K562 (cell line): ENCODE results near the gene HK1. TPM values are rescaled to one million over a fixed set of nuclear protein-coding genes. Genes with fewer than 3 reads are reported as not detected.
A peak's percentile ranks its signal among the peaks of the same experiment; 100 is the strongest.

Experiments
- ATAC-seq: fragments of 200-7000 bp; cut with Tn5 transposase; 3 replicates; pipeline ENCODE4 v1.9.1; 2020; ENCODE audit warnings: moderate library complexity
- BruUV-seq: library from RNA; stranded (reverse); fragments of 400-500 nt; replicated peaks from 2 replicates; lab custom pipeline; 2021; lab: Mats Ljungman, UMichigan
- CTCF ChIA-PET: fragments of 300-600 bp; formaldehyde crosslinking; extraction: SDS; loops from one replicate; lab custom pipeline; 2021; ENCODE audit warnings: low intra/inter-chr PET ratio; lab: Yijun Ruan, JAX
- POLR2A ChIA-PET: fragments of 300-600, 350-650 bp; sonication (Branson Sonifier 250); formaldehyde crosslinking; extraction: SDS; loops from one replicate; lab custom pipeline; 2021; ENCODE audit warnings: antibody characterized with exemption, inconsistent platforms; lab: Yijun Ruan, JAX
- DNase-seq, 4 experiments: peaks; one replicate each; pipeline versions ENCODE4 v3.0.0 to v3.0.0-alpha.2; 2011 to 2018; ENCODE audit warnings: low spot score in 3 of 4, mixed read lengths in 3 of 4; ENCODE audit errors: extremely low read depth in 1 of 4
- FAIRE-seq: peaks from 2 replicates; lab custom pipeline; 2011; peaks lifted over from hg19 to GRCh38; lab: Jason Lieb, UNC
- H2AFZ ChIP-seq: 2 replicates; pipeline ENCODE4 v1.6.0; 2011; ENCODE audit warnings: low read depth, low read length, control low read depth, inconsistent platforms
- H3K27ac ChIP-seq: fragments of 200-600 bp; 3 replicates; pipeline ENCODE4 v1.8.0; 2011; ENCODE audit warnings: low read depth, mild to moderate bottlenecking, control low read depth, inconsistent platforms, low read length, moderate library complexity, mixed read lengths; ENCODE audit errors: extremely low read depth
- H3K27me3 ChIP-seq, 2 experiments: fragments of 300-600 bp in 1 of 2; 2 replicates in 1 of 2; 3 replicates in 1 of 2; pipeline versions ENCODE4 v1.6.0 to v1.8.0; 2011; ENCODE audit warnings: inconsistent platforms in 2 of 2, low read length in 2 of 2, mild to moderate bottlenecking in 1 of 2, mixed read lengths in 1 of 2, moderate library complexity in 1 of 2; ENCODE audit not compliant: control insufficient read depth in 2 of 2, insufficient read depth in 2 of 2
- H3K36me3 ChIP-seq: fragments of 300-600 bp; 3 replicates; pipeline ENCODE4 v1.8.0; 2011; ENCODE audit warnings: mild to moderate bottlenecking, low read length, inconsistent platforms; ENCODE audit not compliant: control insufficient read depth, insufficient read depth
- H3K4me1 ChIP-seq, 2 experiments: fragments of 200-600 bp in 1 of 2; replicated peaks in 1 of 2; 2 replicates in 1 of 2; 3 replicates in 1 of 2; pipeline versions ENCODE4 v1.5.1 to v1.8.0; 2011; ENCODE audit warnings: inconsistent platforms in 2 of 2, low read length in 2 of 2, mild to moderate bottlenecking in 1 of 2, mixed read lengths in 1 of 2, moderate library complexity in 1 of 2; ENCODE audit not compliant: control insufficient read depth in 2 of 2, insufficient read depth in 2 of 2
- H3K4me2 ChIP-seq: 2 replicates; pipeline ENCODE4 v1.6.1; 2011; ENCODE audit warnings: low read length, control low read depth, inconsistent platforms, mixed read lengths; ENCODE audit not compliant: insufficient read depth
- H3K4me3 ChIP-seq: fragments of 200-600 bp; sonication (generic), shearing (Covaris generic); 2 replicates; pipeline ENCODE4 v1.5.1; 2016; ENCODE audit warnings: control low read depth, inconsistent platforms
- H3K79me2 ChIP-seq: fragments of 200-600 bp; 3 replicates; pipeline ENCODE4 v1.8.0; 2011; ENCODE audit warnings: low read length, inconsistent platforms; ENCODE audit not compliant: control insufficient read depth, insufficient read depth
- H3K9ac ChIP-seq, 2 experiments: 2 replicates each; pipeline versions ENCODE4 v1.6.0 to v1.6.1; 2011; ENCODE audit warnings: low read depth in 2 of 2, low read length in 2 of 2, control low read depth in 1 of 2, inconsistent platforms in 1 of 2, mild to moderate bottlenecking in 1 of 2, mixed read lengths in 1 of 2; ENCODE audit not compliant: insufficient read depth in 1 of 2
- H3K9me1 ChIP-seq: one replicate; pipeline ENCODE4 v1.6.0; 2011; ENCODE audit warnings: inconsistent platforms, mild to moderate bottlenecking, low read length, moderate library complexity; ENCODE audit not compliant: control insufficient read depth, insufficient read depth
- H3K9me3 ChIP-seq: replicated peaks from 2 replicates; pipeline ENCODE4 v1.5.1; 2011; ENCODE audit warnings: low read depth, low read length, inconsistent platforms; ENCODE audit not compliant: control insufficient read depth, insufficient read depth
- H4K20me1 ChIP-seq: replicated peaks from 2 replicates; pipeline ENCODE4 v1.6.1; 2011; ENCODE audit warnings: low read length, inconsistent platforms, mixed read lengths; ENCODE audit not compliant: control insufficient read depth, insufficient read depth
- FOXA1 ChIP-seq: fragments of 450-650 bp; IDR thresholded peaks from 2 replicates; pipeline ENCODE4 v1.6.1; 2016; ENCODE audit warnings: mild to moderate bottlenecking, borderline replicate concordance
- HDAC3 ChIP-seq: fragments of 450-650 bp; IDR thresholded peaks from 2 replicates; pipeline ENCODE4 v1.6.1; 2018; ENCODE audit warnings: borderline replicate concordance, mild to moderate bottlenecking, moderate library complexity; ENCODE audit not compliant: partially characterized antibody
- NEUROD1 ChIP-seq: fragments of 150-350 bp; IDR thresholded peaks from 2 replicates; pipeline ENCODE4 v1.6.1; 2014; ENCODE audit warnings: borderline replicate concordance, low read length, low read depth; ENCODE audit not compliant: partially characterized antibody
- NFXL1 ChIP-seq: fragments of 450-650 bp; formaldehyde crosslinking; IDR thresholded peaks from 2 replicates; pipeline ENCODE4 v1.4.0; 2021; ENCODE audit warnings: mild to moderate bottlenecking
- NFYB ChIP-seq: IDR thresholded peaks from 2 replicates; pipeline ENCODE4 v1.6.1; 2011; ENCODE audit warnings: mild to moderate bottlenecking, moderate library complexity; ENCODE audit not compliant: insufficient read length; ENCODE audit errors: extremely low read depth
- NR4A1 ChIP-seq, 2 experiments: fragments of 250-450 bp in 1 of 2; fragments of 450-650 bp in 1 of 2; sonication (Bioruptor Pico) in 1 of 2; IDR thresholded peaks; 2 replicates each; pipeline versions ENCODE4 v1.4.0 to v1.6.1; 2016 to 2020; ENCODE audit warnings: mild to moderate bottlenecking in 2 of 2, missing compliant biosample characterization in 1 of 2, missing genetic modification characterization in 1 of 2, moderate library complexity in 1 of 2
- SAP30 ChIP-seq: fragments of 200-600 bp; sonication (generic); IDR thresholded peaks from 2 replicates; pipeline ENCODE4 v1.6.1; 2012; ENCODE audit warnings: borderline replicate concordance, low read depth, mild to moderate bottlenecking, moderate library complexity, low read length, control low read depth, inconsistent platforms; ENCODE audit not compliant: insufficient read depth, poor library complexity, severe bottlenecking
- SP2 ChIP-seq: IDR thresholded peaks from 2 replicates; pipeline ENCODE4 v1.6.1; 2011; ENCODE audit warnings: mild to moderate bottlenecking, low read depth, low read length, moderate library complexity; ENCODE audit not compliant: poor library complexity, severe bottlenecking; ENCODE audit errors: extremely low read depth
- XRCC5 ChIP-seq: fragments of 200-400 bp; formaldehyde crosslinking; IDR thresholded peaks from 2 replicates; pipeline ENCODE4 v1.6.1; 2017; ENCODE audit warnings: low read depth, mild to moderate bottlenecking, low read length
- ZNF274 ChIP-seq: IDR thresholded peaks from 2 replicates; pipeline ENCODE4 v1.6.1; 2011; ENCODE audit warnings: low read depth, mild to moderate bottlenecking, low read length, moderate library complexity, borderline replicate concordance
- WGBS: fragments of 100-300 bp; shearing (Covaris generic); methylation state at CpG from one replicate; pipeline ENCODE4 v1.1.6; 2016; ENCODE audit warnings: low coverage, mixed read lengths; ENCODE audit not compliant: insufficient coverage; ENCODE audit errors: missing lambda C conversion rate; 5-methylcytosine and 5-hydroxymethylcytosine counted together
- in situ Hi-C: fragments of 300-500 bp; cut with MboI; formaldehyde crosslinking; loops from 4 replicates; pipeline ENCODE4 v1.15.0; 2018; ENCODE audit warnings: inconsistent platforms, mixed read lengths
- intact Hi-C: fragments of 100-400 bp; cut with micrococcal nuclease; formaldehyde crosslinking; loops from 2 replicates; pipeline ENCODE4 v1.14.2; 2022
- polyA plus RNA-seq, 8 experiments: library from polyadenylated mRNA; depleted of rRNA in 4 of 8; stranded (reverse) in 5 of 8; unstranded in 3 of 8; fragments of >200 nt; fragmentation: Nextera tagmentation in 2 of 8; fragmentation: Illumina TruSeq in 1 of 8; extraction: Ambion mirVana in 2 of 8; extraction: Trizol in 1 of 8; gene quantifications; 2 replicates each; pipeline versions ENCODE4 v1.2.1 to v1.2.3, GENCODE V29; 2011 to 2014; ENCODE audit warnings: inconsistent platforms in 1 of 8, missing spikeins in 1 of 8
- total RNA-seq, 7 experiments: library from RNA; depleted of rRNA in 6 of 7; stranded (reverse); fragments of >200 nt in 6 of 7; fragmentation: Illumina TruSeq in 2 of 7; extraction: Trizol in 2 of 7; gene quantifications; 2 replicates each; pipeline versions ENCODE4 v1.2.1 to v1.2.3, GENCODE V29; 2011 to 2021; ENCODE audit warnings: low replicate concordance in 1 of 7
- TF ChIP-seq, protein P1 (sequence below): fragments of 450-650 bp; IDR thresholded peaks from 2 replicates; pipeline ENCODE4 v1.6.1; 2016; ENCODE audit warnings: low read depth, mild to moderate bottlenecking, moderate library complexity
- TF ChIP-seq, protein P2 (sequence below), 2 experiments: fragments of 150-350 bp in 1 of 2; IDR thresholded peaks; 2 replicates each; pipeline ENCODE4 v1.6.1; 2012 to 2016; ENCODE audit warnings: low read depth in 2 of 2, low read length in 2 of 2, mild to moderate bottlenecking in 1 of 2, moderate library complexity in 1 of 2

Gene HK1
- total and polyA plus RNA-seq, 9 of the 15 experiments (the other 6 are each of a cell fraction or from before 2014, with no cell fraction given), result 29.2 to 444 (median 193) TPM

DNA sequence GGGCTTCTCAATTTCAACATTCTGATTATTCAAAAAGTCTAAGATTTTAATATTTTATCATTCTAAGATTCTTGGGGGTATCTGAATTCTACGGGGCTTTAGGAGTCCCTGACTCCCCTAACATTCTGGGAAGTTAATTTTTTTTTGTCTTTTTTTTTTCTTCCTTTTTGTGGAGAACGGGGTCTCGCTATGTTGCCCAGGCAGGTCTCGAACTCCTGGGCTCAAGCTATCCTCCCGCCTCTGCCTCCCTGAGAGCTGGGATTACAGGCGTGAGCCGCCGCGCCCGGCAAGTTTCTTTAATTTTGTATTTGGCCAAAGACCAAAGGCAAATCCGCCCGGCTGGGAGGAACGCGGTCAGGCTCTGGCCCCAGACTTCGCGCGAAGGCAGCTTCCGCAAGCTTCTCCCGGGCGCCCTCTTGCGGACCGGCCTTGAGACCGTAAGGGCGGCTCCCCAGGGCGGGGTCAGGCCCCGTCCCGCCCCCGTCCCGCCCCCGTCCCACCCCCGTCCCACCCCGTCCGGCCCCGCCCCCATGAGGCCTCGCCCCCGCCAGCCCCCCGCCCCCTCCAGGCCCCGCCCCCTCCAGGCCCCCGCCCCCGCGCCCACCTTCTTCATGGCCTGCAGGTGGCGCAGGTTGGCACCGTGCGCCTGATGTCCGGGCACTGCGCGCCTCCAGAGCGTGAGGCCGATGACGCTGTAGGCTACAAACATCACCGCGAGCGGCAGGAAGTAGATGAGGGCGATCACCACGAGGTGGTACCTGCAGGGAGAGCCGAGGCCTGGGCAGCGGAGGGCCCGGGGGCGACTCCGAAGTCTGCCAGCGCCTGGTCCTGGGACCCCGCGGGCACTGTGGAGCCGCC, 130.3 kb downstream of the HK1 start:
- DNase-seq (peak; percentile 96 to 99 (median 98)), FAIRE-seq (peak; percentile 88), ATAC-seq (peak; percentile 91)
- in situ Hi-C loops (no loop called here), intact Hi-C loops (loop anchor here (1.0 kb wide), 1 partner anchor 171 kb away; no protein-coding TSS in a partner anchor)
- no TSS peak for BruUV-seq
- peak overlapping the region; percentile 58 to 87 for H3K9ac ChIP-seq
- no peaks in the 10 kb centered on the region for H3K9me3 ChIP-seq
- peaks cover 10% of the 10 kb centered on the region; the same call in 2 of the 3 replicates for H3K36me3 ChIP-seq
- H3K27me3 ChIP-seq, result peaks cover 0 to under 1% of the 10 kb centered on the region in 2 experiments; a peak in 1 of 5 replicates
- H3K27ac ChIP-seq, result peak overlapping the region; percentile 69; the same call in 2 of the 3 replicates
- H4K20me1 ChIP-seq, result 0 out of 2 replicates have a peak, but pooled peaks cover 4% of the 10 kb centered on the region
- H3K9me1 ChIP-seq, result peaks cover 2% of the 10 kb centered on the region
- WGBS, result 25% methylated on average over 29 of the region's 64 CpGs
- peak overlapping the region; percentile 14; the same call in 1 of the 2 replicates for H3K4me3 ChIP-seq
- CTCF ChIA-PET, result interaction anchor here (0.7 to 3.3 kb wide), 5 partner anchors 99 to 286 kb away, joined by 3 to 37 read pairs (median 4); no protein-coding TSS in a partner anchor
- H3K4me2 ChIP-seq, result peak overlapping the region; percentile 63
- H3K79me2 ChIP-seq, result no peaks in the 10 kb centered on the region
- peak overlapping the region; percentile 89 for H2AFZ ChIP-seq
- H3K4me1 ChIP-seq, result peaks cover 24 to 25% of the 10 kb centered on the region in 2 experiments
- POLR2A ChIA-PET, result interaction anchor here (0.6 to 1.0 kb wide), 3 partner anchors 16 to 382 kb away, joined by 3 to 4 read pairs (median 3); no protein-coding TSS in a partner anchor
- TF ChIP-seq NEUROD1 (no peak), ZNF274 (no peak), SAP30 (no peak), NR4A1 (CRISPR knock-in tag; IDR thresholded peaks at IDR 0.05) (no peak), NR4A1 (tag; IDR thresholded peaks at IDR 0.05) (0 out of 2 replicates have a peak, but pooled peaks have one; percentile 49), FOXA1 (no peak), NFYB (no peak), NFXL1 (CRISPR knock-in tag) (no peak), HDAC3 (no peak), XRCC5 (peak; percentile 20), SP2 (no peak)
- TF ChIP-seq, protein P1, sequence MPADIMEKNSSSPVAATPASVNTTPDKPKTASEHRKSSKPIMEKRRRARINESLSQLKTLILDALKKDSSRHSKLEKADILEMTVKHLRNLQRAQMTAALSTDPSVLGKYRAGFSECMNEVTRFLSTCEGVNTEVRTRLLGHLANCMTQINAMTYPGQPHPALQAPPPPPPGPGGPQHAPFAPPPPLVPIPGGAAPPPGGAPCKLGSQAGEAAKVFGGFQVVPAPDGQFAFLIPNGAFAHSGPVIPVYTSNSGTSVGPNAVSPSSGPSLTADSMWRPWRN, result 0 out of 2 replicates have a peak, but pooled peaks have one; percentile 21
- TF ChIP-seq, protein P2, sequence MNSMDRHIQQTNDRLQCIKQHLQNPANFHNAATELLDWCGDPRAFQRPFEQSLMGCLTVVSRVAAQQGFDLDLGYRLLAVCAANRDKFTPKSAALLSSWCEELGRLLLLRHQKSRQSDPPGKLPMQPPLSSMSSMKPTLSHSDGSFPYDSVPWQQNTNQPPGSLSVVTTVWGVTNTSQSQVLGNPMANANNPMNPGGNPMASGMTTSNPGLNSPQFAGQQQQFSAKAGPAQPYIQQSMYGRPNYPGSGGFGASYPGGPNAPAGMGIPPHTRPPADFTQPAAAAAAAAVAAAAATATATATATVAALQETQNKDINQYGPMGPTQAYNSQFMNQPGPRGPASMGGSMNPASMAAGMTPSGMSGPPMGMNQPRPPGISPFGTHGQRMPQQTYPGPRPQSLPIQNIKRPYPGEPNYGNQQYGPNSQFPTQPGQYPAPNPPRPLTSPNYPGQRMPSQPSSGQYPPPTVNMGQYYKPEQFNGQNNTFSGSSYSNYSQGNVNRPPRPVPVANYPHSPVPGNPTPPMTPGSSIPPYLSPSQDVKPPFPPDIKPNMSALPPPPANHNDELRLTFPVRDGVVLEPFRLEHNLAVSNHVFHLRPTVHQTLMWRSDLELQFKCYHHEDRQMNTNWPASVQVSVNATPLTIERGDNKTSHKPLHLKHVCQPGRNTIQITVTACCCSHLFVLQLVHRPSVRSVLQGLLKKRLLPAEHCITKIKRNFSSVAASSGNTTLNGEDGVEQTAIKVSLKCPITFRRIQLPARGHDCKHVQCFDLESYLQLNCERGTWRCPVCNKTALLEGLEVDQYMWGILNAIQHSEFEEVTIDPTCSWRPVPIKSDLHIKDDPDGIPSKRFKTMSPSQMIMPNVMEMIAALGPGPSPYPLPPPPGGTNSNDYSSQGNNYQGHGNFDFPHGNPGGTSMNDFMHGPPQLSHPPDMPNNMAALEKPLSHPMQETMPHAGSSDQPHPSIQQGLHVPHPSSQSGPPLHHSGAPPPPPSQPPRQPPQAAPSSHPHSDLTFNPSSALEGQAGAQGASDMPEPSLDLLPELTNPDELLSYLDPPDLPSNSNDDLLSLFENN (IDR thresholded peaks at IDR 0.05; ENCODE audit: low read depth in 2 of 2, low read length in 2 of 2), result no peak; a peak in 1 of 4 replicates
